ENCODE results near the gene PNKD. TPM values are rescaled to one million over a fixed set of nuclear protein-coding genes. Genes with fewer than 3 reads are reported as not detected.

Gene PNKD
- total and polyA plus RNA-seq, 4 donors, result 45.7 to 101 (median 84.4) TPM

GRCh38 chr2:218366621-218367414 lies 96.5 kb downstream of the PNKD start:
- DNase-seq (ENCODE audit: low read depth in 4 of 6, low spot score in 6 of 6), result no peak

GRCh38 chr2:218367415-218368149 lies 97.3 kb downstream of the PNKD start:
- Histone ChIP-seq H3K27me3 (ENCODE audit: control insufficient read depth, insufficient read depth, low read length) (peaks cover 24% of the 10 kb centered on the region), H3K36me3 (ENCODE audit: control insufficient read depth, insufficient read depth, low read length) (no peaks in the 10 kb centered on the region), H3K4me1 (ENCODE audit: control insufficient read depth, insufficient read depth, low read length) (peaks cover 18% of the 10 kb centered on the region), H3K9me3 (ENCODE audit: control insufficient read depth, insufficient read depth, low read length) (peaks cover 2% of the 10 kb centered on the region), H3K27ac (ENCODE audit: low read depth, low read length) (peak overlapping the region; percentile 86), H3K4me3 (ENCODE audit: low read depth, low read length) (peak overlapping the region; percentile 47)
- 5% methylated on average over 60 of the region's 60 CpGs for WGBS (ENCODE audit: insufficient coverage)
- peak in 2 of 6 donors; percentile 58 to 81 for DNase-seq (ENCODE audit: low read depth in 4 of 6, low spot score in 6 of 6)

More at GRCh38 chr2:218366621-218367414, 96.5 kb downstream of the PNKD start:
- H3K36me3 ChIP-seq (ENCODE audit: control insufficient read depth, insufficient read depth, low read length), result no peaks in the 10 kb centered on the region
- 100% methylated on average over 4 of the region's 9 CpGs for WGBS (ENCODE audit: insufficient coverage)
- peaks cover 2% of the 10 kb centered on the region for H3K9me3 ChIP-seq (ENCODE audit: control insufficient read depth, insufficient read depth, low read length)
- peaks cover 24% of the 10 kb centered on the region for H3K27me3 ChIP-seq (ENCODE audit: control insufficient read depth, insufficient read depth, low read length)
- peaks cover 18% of the 10 kb centered on the region for H3K4me1 ChIP-seq (ENCODE audit: control insufficient read depth, insufficient read depth, low read length)
- H3K4me3 ChIP-seq (ENCODE audit: low read depth, low read length), result peak overlapping the region; percentile 47
- peak overlapping the region; percentile 86 for H3K27ac ChIP-seq (ENCODE audit: low read depth, low read length)

- peak overlapping the region; percentile 86 for H3K27ac ChIP-seq (ENCODE audit: low read depth, low read length)
- H3K9me3 ChIP-seq (ENCODE audit: control insufficient read depth, insufficient read depth, low read length), result peaks cover 2% of the 10 kb centered on the region
Measured at GRCh38 chr2:218368150-218368528, 97.8 kb downstream of the PNKD start.

GRCh38 chr2:218368621-218369153 lies 98.4 kb downstream of the PNKD start:
- H3K27ac ChIP-seq (ENCODE audit: low read depth, low read length), result peak overlapping the region; percentile 61
- WGBS (ENCODE audit: insufficient coverage), result 18% methylated on average over 12 of the region's 27 CpGs

More at GRCh38 chr2:218368150-218368528, 97.8 kb downstream of the PNKD start:
- Histone ChIP-seq H3K4me1 (ENCODE audit: control insufficient read depth, insufficient read depth, low read length) (peaks cover 18% of the 10 kb centered on the region), H3K4me3 (ENCODE audit: low read depth, low read length) (peak overlapping the region; percentile 47), H3K27me3 (ENCODE audit: control insufficient read depth, insufficient read depth, low read length) (peaks cover 24% of the 10 kb centered on the region), H3K36me3 (ENCODE audit: control insufficient read depth, insufficient read depth, low read length) (no peaks in the 10 kb centered on the region)
- DNase-seq (ENCODE audit: low read depth in 4 of 6, low spot score in 6 of 6), result no peak
- 76% methylated on average over 11 of the region's 21 CpGs for WGBS (ENCODE audit: insufficient coverage)

GRCh38 chr2:218369330-218369729 lies 99.0 kb downstream of the PNKD start:
- no peak overlapping the region for H3K4me3 ChIP-seq (ENCODE audit: low read depth, low read length)
- H3K4me1 ChIP-seq (ENCODE audit: control insufficient read depth, insufficient read depth, low read length), result peaks cover 18% of the 10 kb centered on the region
- WGBS (ENCODE audit: insufficient coverage), result 40% methylated on average over 1 of the region's 2 CpGs
- peaks cover 24% of the 10 kb centered on the region for H3K27me3 ChIP-seq (ENCODE audit: control insufficient read depth, insufficient read depth, low read length)
- DNase-seq (ENCODE audit: low read depth in 4 of 6, low spot score in 6 of 6), result no peak
- H3K36me3 ChIP-seq (ENCODE audit: control insufficient read depth, insufficient read depth, low read length), result no peaks in the 10 kb centered on the region
- H3K27ac ChIP-seq (ENCODE audit: low read depth, low read length), result no peak overlapping the region
- H3K9me3 ChIP-seq (ENCODE audit: control insufficient read depth, insufficient read depth, low read length), result peaks cover 2% of the 10 kb centered on the region

More at GRCh38 chr2:218368621-218369153, 98.4 kb downstream of the PNKD start:
- Histone ChIP-seq H3K4me1 (ENCODE audit: control insufficient read depth, insufficient read depth, low read length) (peaks cover 18% of the 10 kb centered on the region), H3K9me3 (ENCODE audit: control insufficient read depth, insufficient read depth, low read length) (peaks cover 2% of the 10 kb centered on the region), H3K36me3 (ENCODE audit: control insufficient read depth, insufficient read depth, low read length) (no peaks in the 10 kb centered on the region), H3K27me3 (ENCODE audit: control insufficient read depth, insufficient read depth, low read length) (peaks cover 24% of the 10 kb centered on the region), H3K4me3 (ENCODE audit: low read depth, low read length) (peak overlapping the region; percentile 47)
- peak in 1 of 6 donors; percentile 32 for DNase-seq (ENCODE audit: low read depth in 4 of 6, low spot score in 6 of 6)

GRCh38 chr2:218370410-218371063 lies 100.2 kb downstream of the PNKD start:
- Histone ChIP-seq H3K27ac (ENCODE audit: low read depth, low read length) (peak overlapping the region; percentile 40), H3K27me3 (ENCODE audit: control insufficient read depth, insufficient read depth, low read length) (peaks cover 24% of the 10 kb centered on the region), H3K36me3 (ENCODE audit: control insufficient read depth, insufficient read depth, low read length) (no peaks in the 10 kb centered on the region), H3K9me3 (ENCODE audit: control insufficient read depth, insufficient read depth, low read length) (peaks cover 2% of the 10 kb centered on the region), H3K4me3 (ENCODE audit: low read depth, low read length) (no peak overlapping the region), H3K4me1 (ENCODE audit: control insufficient read depth, insufficient read depth, low read length) (peaks cover 18% of the 10 kb centered on the region)
- WGBS (ENCODE audit: insufficient coverage), result 90% methylated on average over 7 of the region's 11 CpGs
- DNase-seq (ENCODE audit: low read depth in 4 of 6, low spot score in 6 of 6), result no peak

- Histone ChIP-seq H3K4me3 (ENCODE audit: low read depth, low read length) (no peak overlapping the region), H3K9me3 (ENCODE audit: control insufficient read depth, insufficient read depth, low read length) (no peaks in the 10 kb centered on the region), H3K4me1 (ENCODE audit: control insufficient read depth, insufficient read depth, low read length) (peaks cover 18% of the 10 kb centered on the region), H3K27ac (ENCODE audit: low read depth, low read length) (no peak overlapping the region), H3K27me3 (ENCODE audit: control insufficient read depth, insufficient read depth, low read length) (peaks cover 22% of the 10 kb centered on the region), H3K36me3 (ENCODE audit: control insufficient read depth, insufficient read depth, low read length) (no peaks in the 10 kb centered on the region)
- no peak for DNase-seq (ENCODE audit: low read depth in 4 of 6, low spot score in 6 of 6)
Measured at GRCh38 chr2:218371983-218372350, 101.6 kb downstream of the PNKD start.

- H3K9me3 ChIP-seq (ENCODE audit: control insufficient read depth, insufficient read depth, low read length), result no peaks in the 10 kb centered on the region
- H3K27ac ChIP-seq (ENCODE audit: low read depth, low read length), result no peak overlapping the region
- no peak overlapping the region for H3K4me3 ChIP-seq (ENCODE audit: low read depth, low read length)
- H3K36me3 ChIP-seq (ENCODE audit: control insufficient read depth, insufficient read depth, low read length), result no peaks in the 10 kb centered on the region
- H3K4me1 ChIP-seq (ENCODE audit: control insufficient read depth, insufficient read depth, low read length), result no peaks in the 10 kb centered on the region
- no peaks in the 10 kb centered on the region for H3K27me3 ChIP-seq (ENCODE audit: control insufficient read depth, insufficient read depth, low read length)
- WGBS (ENCODE audit: insufficient coverage), result 100% methylated on average over 1 of the region's 4 CpGs
- no peak for DNase-seq (ENCODE audit: low read depth in 4 of 6, low spot score in 6 of 6)
Measured at GRCh38 chr2:218374795-218375194, 104.5 kb downstream of the PNKD start.

- WGBS (ENCODE audit: insufficient coverage), result 64% methylated on average over 2 of the region's 2 CpGs
- Histone ChIP-seq H3K27ac (ENCODE audit: low read depth, low read length) (no peak overlapping the region), H3K27me3 (ENCODE audit: control insufficient read depth, insufficient read depth, low read length) (no peaks in the 10 kb centered on the region), H3K4me3 (ENCODE audit: low read depth, low read length) (no peak overlapping the region), H3K9me3 (ENCODE audit: control insufficient read depth, insufficient read depth, low read length) (no peaks in the 10 kb centered on the region), H3K4me1 (ENCODE audit: control insufficient read depth, insufficient read depth, low read length) (no peaks in the 10 kb centered on the region), H3K36me3 (ENCODE audit: control insufficient read depth, insufficient read depth, low read length) (no peaks in the 10 kb centered on the region)
- DNase-seq (ENCODE audit: low read depth in 4 of 6, low spot score in 6 of 6), result peak in 1 of 6 donors; percentile 22
Measured at GRCh38 chr2:218375212-218375611, 104.9 kb downstream of the PNKD start.
